WTC11 (cell line): ENCODE measurements around the gene TPRX2. TPM values are rescaled to one million over a fixed set of nuclear protein-coding genes. Genes with fewer than 3 reads are reported as not detected.
"Not testable (repeated sequence)": the region's sequence is repeated elsewhere in the genome, so short reads cannot be mapped to it uniquely, and the experiment has no call there.

Source experiments
- ATAC-seq: fragments of 200-7000 bp; cut with Tn5 transposase; 2 replicates; pipeline ENCODE4 v1.10.0; 2021; ENCODE audit warnings: mild to moderate bottlenecking, moderate library complexity
- Bru-seq: library from RNA; stranded (reverse); fragments of 400-500 nt; gene quantifications from one replicate; lab custom pipeline; 2021; lab: Mats Ljungman, UMichigan
- CTCF ChIA-PET: fragments of 300-600 bp; sonication (Branson Sonifier 250); formaldehyde crosslinking; loops from one replicate; lab custom pipeline; 2021; ENCODE audit warnings: antibody characterized with exemption; lab: Charles Lee
- POLR2A ChIA-PET: fragments of 350-600 bp; sonication (Branson Sonifier 250); formaldehyde crosslinking; loops from one replicate; lab custom pipeline; 2021; ENCODE audit warnings: antibody characterized with exemption; lab: Charles Lee
- DNase-seq: peaks from one replicate; pipeline ENCODE4 v3.0.0; 2021; ENCODE audit warnings: low spot score
- H3K27ac Mint-ChIP-seq: 2 replicates; pipeline ENCODE4 v1.8.0; 2021; ENCODE audit warnings: mixed read lengths
- H3K27me3 Mint-ChIP-seq: 2 replicates; pipeline ENCODE4 v1.8.0; 2021; ENCODE audit warnings: low read depth, mild to moderate bottlenecking, moderate library complexity, mixed read lengths
- H3K36me3 Mint-ChIP-seq: 2 replicates; pipeline ENCODE4 v1.8.0; 2021; ENCODE audit warnings: mixed read lengths
- H3K4me1 Mint-ChIP-seq: 2 replicates; pipeline ENCODE4 v1.8.0; 2022; ENCODE audit warnings: mixed read lengths
- H3K4me3 Mint-ChIP-seq: 2 replicates; pipeline ENCODE4 v1.8.0; 2021; ENCODE audit warnings: mild to moderate bottlenecking, moderate library complexity, mixed read lengths
- H3K9me3 Mint-ChIP-seq: 2 replicates; pipeline ENCODE4 v1.8.0; 2021; ENCODE audit warnings: mixed read lengths
- ATF6 ChIP-seq: sonication (generic); formaldehyde crosslinking; IDR thresholded peaks from 2 replicates; pipeline ENCODE4 v1.8.1; 2023; ENCODE audit warnings: mild to moderate bottlenecking, missing genetic modification reagents
- CTCF ChIP-seq: fragments of 200-600 bp; IDR thresholded peaks from 2 replicates; pipeline ENCODE4 v1.8.0; 2022; ENCODE audit warnings: antibody characterized with exemption
- GABPB1 ChIP-seq: sonication (generic); formaldehyde crosslinking; IDR thresholded peaks from 2 replicates; pipeline ENCODE4 v1.8.1; 2023; ENCODE audit warnings: mild to moderate bottlenecking, missing genetic modification reagents
- IRF2 ChIP-seq: sonication (generic); formaldehyde crosslinking; IDR thresholded peaks from 2 replicates; pipeline ENCODE4 v1.8.0; 2022; ENCODE audit warnings: low read depth, missing genetic modification reagents, borderline replicate concordance
- MYBL2 ChIP-seq: sonication (generic); formaldehyde crosslinking; IDR thresholded peaks from 2 replicates; pipeline ENCODE4 v1.8.1; 2023; ENCODE audit warnings: mild to moderate bottlenecking, moderate library complexity, missing genetic modification reagents
- NFYB ChIP-seq: sonication (generic); formaldehyde crosslinking; conservative IDR thresholded peaks from 2 replicates; pipeline ENCODE4 v1.8.0; 2022; ENCODE audit warnings: low read depth, missing genetic modification reagents
- STAT6 ChIP-seq: sonication (generic); formaldehyde crosslinking; conservative IDR thresholded peaks from 2 replicates; pipeline ENCODE4 v1.8.1; 2023; ENCODE audit warnings: mild to moderate bottlenecking, low read depth, missing genetic modification reagents, moderate library complexity
- USF2 ChIP-seq: sonication (generic); formaldehyde crosslinking; IDR thresholded peaks from 2 replicates; pipeline ENCODE4 v1.8.1; 2023; ENCODE audit warnings: mild to moderate bottlenecking, missing genetic modification reagents, moderate library complexity
- ZNF232 ChIP-seq: sonication (generic); formaldehyde crosslinking; IDR thresholded peaks from 2 replicates; pipeline ENCODE4 v1.8.0; 2022; ENCODE audit warnings: mild to moderate bottlenecking, missing genetic modification reagents
- ZNF425 ChIP-seq: fragments of 250-450 bp; sonication (Bioruptor Pico); conservative IDR thresholded peaks from 2 replicates; pipeline ENCODE4 v1.9.0; 2021; ENCODE audit warnings: mild to moderate bottlenecking
- long read RNA-seq, 3 experiments: library from RNA in 1 of 3; library from capped mRNA in 1 of 3; library from polyadenylated mRNA in 1 of 3; unstranded in 2 of 3; stranded (forward) in 1 of 3; transcript quantifications; one replicate each; pipeline ENCODE4 v2.0.0, GENCODE V29; 2021
- total RNA-seq: library from RNA; stranded (reverse); gene quantifications from 3 replicates; pipeline ENCODE4 v1.2.3, GENCODE V29; 2021

TPRX2 gene
- not detected in 3 replicates for total RNA-seq
- not detected for Bru-seq, nascent RNA
- long read RNA-seq, experiment 1: 0 reads
- long read RNA-seq, experiment 2: 0 reads
- long read RNA-seq, experiment 3: 0 reads

GRCh38 chr19:47858646-47859285, at the start of gene TPRX2:
Gene TPRX2 (plus strand): TSS chr19:47859235. CDS start chr19:47859247, 12 bp downstream.
- Mint-ChIP-seq H3K27ac (peak within 1 kb of the TSS; percentile 60; the same call in 1 of the 2 replicates), H3K4me1 (peaks cover 13% of the 10 kb centered on the region)
- POLR2A ChIA-PET, H3K4me3 Mint-ChIP-seq, H3K27me3 Mint-ChIP-seq, H3K36me3 Mint-ChIP-seq, ATAC-seq, DNase-seq, H3K9me3 Mint-ChIP-seq: not testable (repeated sequence)
- CTCF ChIA-PET: interaction anchor here (1.0 to 1.5 kb wide), 4 partner anchors 9 to 146 kb away, joined by 3 to 5 read pairs (median 3); no protein-coding TSS in a partner anchor

GRCh38 chr19:47813304-47813994, 45.6 kb upstream of the TPRX2 start:
- ATAC-seq (peak; percentile 98), DNase-seq (peak; percentile 98)
- H3K9me3 Mint-ChIP-seq: no peaks in the 10 kb centered on the region
- TF ChIP-seq STAT6 (CRISPR knock-in tag): no peak
- TF ChIP-seq IRF2 (CRISPR knock-in tag): no peak
- peak; percentile 84 for TF ChIP-seq CTCF
- H3K4me3 Mint-ChIP-seq: no peak overlapping the region
- ChIA-PET POLR2A (no interaction called here), CTCF (interaction anchor here (0.6 to 1.7 kb wide), 15 partner anchors 10 to 50 kb away, joined by 3 to 23 read pairs (median 5); no protein-coding TSS in a partner anchor)
- H3K4me1 Mint-ChIP-seq: peaks cover 6% of the 10 kb centered on the region; the same call in 1 of the 2 replicates
- no peaks in the 10 kb centered on the region for H3K36me3 Mint-ChIP-seq
- no peaks in the 10 kb centered on the region for H3K27me3 Mint-ChIP-seq
- no peak overlapping the region for H3K27ac Mint-ChIP-seq

- Mint-ChIP-seq H3K9me3 (peaks cover 2% of the 10 kb centered on the region; the same call in 1 of the 2 replicates), H3K27ac (no peak overlapping the region), H3K36me3 (0 out of 2 replicates have a peak, but pooled peaks cover under 1% of the 10 kb centered on the region), H3K27me3 (no peaks in the 10 kb centered on the region), H3K4me3 (no peak overlapping the region), H3K4me1 (peaks cover 6% of the 10 kb centered on the region; the same call in 1 of the 2 replicates)
- ATAC-seq (peak; percentile 43), DNase-seq (no peak)
- ChIA-PET POLR2A (no interaction called here), CTCF (interaction anchor here (0.7 to 1.7 kb wide), 20 partner anchors 9 to 465 kb away, joined by 3 to 23 read pairs (median 5); partner anchors contain the start of gene DHX34)
- TF ChIP-seq ZNF425 (CRISPR knock-in tag) (no peak), ZNF232 (CRISPR knock-in tag) (no peak), NFYB (CRISPR knock-in tag) (no peak), MYBL2 (CRISPR knock-in tag) (no peak), GABPB1 (no peak), USF2 (no peak), ATF6 (CRISPR knock-in tag) (no peak)
Observed at GRCh38 chr19:47813995-47814328, 45.1 kb upstream of the TPRX2 start.
